Mesodermal cell (in vitro differentiated cells): ENCODE results near the gene KCTD6.

Experiments used
- H3K27ac ChIP-seq: 2 replicates; pipeline ENCODE4 v1.7.0; 2013; ENCODE audit warnings: mild to moderate bottlenecking, low read depth, low read length, moderate library complexity; ENCODE audit not compliant: severe bottlenecking
- H3K36me3 ChIP-seq: 2 replicates; pipeline ENCODE4 v1.7.1; 2013; ENCODE audit warnings: mild to moderate bottlenecking, low read length, moderate library complexity; ENCODE audit not compliant: control insufficient read depth, insufficient read depth
- H3K4me1 ChIP-seq: one replicate; pipeline ENCODE4 v1.7.1; 2013; ENCODE audit warnings: mild to moderate bottlenecking, low read length; ENCODE audit not compliant: insufficient read depth, control insufficient read depth, poor library complexity, severe bottlenecking
- H3K4me3 ChIP-seq: 2 replicates; pipeline ENCODE4 v1.7.0; 2013; ENCODE audit warnings: low read length, control low read depth, mild to moderate bottlenecking; ENCODE audit not compliant: insufficient read depth, poor library complexity, severe bottlenecking; ENCODE audit errors: extremely low read depth
- H3K9me3 ChIP-seq: 2 replicates; pipeline ENCODE4 v1.7.1; 2013; ENCODE audit warnings: mild to moderate bottlenecking, low read length, moderate library complexity; ENCODE audit not compliant: control insufficient read depth
- WGBS, 2 experiments: methylation state at CpG; one replicate each; pipeline ENCODE4 v1.1.5; 2013; ENCODE audit warnings: missing lambda C conversion rate in 2 of 2; ENCODE audit not compliant: insufficient coverage in 2 of 2; 5-methylcytosine and 5-hydroxymethylcytosine counted together

Gene KCTD6

GRCh38 chr3:58536501-58537411, 44.9 kb downstream of the KCTD6 start, which contains the start of gene ACOX2:
Gene ACOX2 (minus strand): TSS chr3:58537190. CDS start chr3:58535106, 2,084 bp downstream.
- Histone ChIP-seq H3K27ac (no peak within 1 kb of the TSS), H3K4me1 (no peaks in the 10 kb centered on the region), H3K4me3 (no peak within 1 kb of the TSS)

GRCh38 chr3:58537412-58538301, 45.8 kb downstream of the KCTD6 start:
- no peak overlapping the region for H3K27ac ChIP-seq
- no peaks in the 10 kb centered on the region for H3K36me3 ChIP-seq
- no peaks in the 10 kb centered on the region for H3K4me1 ChIP-seq
- 93 to 100% methylated on average over 2 to 4 of the region's 4 CpGs for WGBS, 2 experiments
- no peaks in the 10 kb centered on the region for H3K9me3 ChIP-seq
- H3K4me3 ChIP-seq: no peak overlapping the region

More at GRCh38 chr3:58536501-58537411, 44.9 kb downstream of the KCTD6 start, which contains the start of gene ACOX2:
- Histone ChIP-seq H3K36me3 (no peaks in the 10 kb centered on the region), H3K9me3 (no peaks in the 10 kb centered on the region)
- 86 to 88% methylated on average over 12 to 13 of the region's 13 CpGs for WGBS, 2 experiments

- 86 to 91% methylated on average over 9 to 10 of the region's 10 CpGs for WGBS, 2 experiments
Measured at GRCh38 chr3:58539626-58540025, 47.7 kb downstream of the KCTD6 start.

GRCh38 chr3:58540176-58540858, 48.4 kb downstream of the KCTD6 start:
- 89 to 93% methylated on average over 6 to 8 of the region's 8 CpGs for WGBS, 2 experiments

More at GRCh38 chr3:58539626-58540025, 47.7 kb downstream of the KCTD6 start:
- H3K4me3 ChIP-seq: no peak overlapping the region
- no peak overlapping the region for H3K27ac ChIP-seq
- H3K9me3 ChIP-seq: no peaks in the 10 kb centered on the region
- H3K4me1 ChIP-seq: no peaks in the 10 kb centered on the region
- H3K36me3 ChIP-seq: no peaks in the 10 kb centered on the region

GRCh38 chr3:58544541-58544940, 52.6 kb downstream of the KCTD6 start:
- 80 to 83% methylated on average over 1 to 3 of the region's 3 CpGs for WGBS, 2 experiments
- Histone ChIP-seq H3K4me1 (no peaks in the 10 kb centered on the region), H3K4me3 (no peak overlapping the region), H3K9me3 (peaks cover 4% of the 10 kb centered on the region), H3K27ac (no peak overlapping the region), H3K36me3 (no peaks in the 10 kb centered on the region)

More at GRCh38 chr3:58540176-58540858, 48.4 kb downstream of the KCTD6 start:
- Histone ChIP-seq H3K4me3 (no peak overlapping the region), H3K36me3 (no peaks in the 10 kb centered on the region), H3K9me3 (peaks cover 3% of the 10 kb centered on the region), H3K27ac (no peak overlapping the region), H3K4me1 (no peaks in the 10 kb centered on the region)

GRCh38 chr3:58551636-58552180, 59.8 kb downstream of the KCTD6 start:
- 83% methylated on average over 1 of the region's 4 CpGs; no CpG with 5 or more reads in 1 of the 2 experiments for WGBS, 2 experiments
- Histone ChIP-seq H3K4me1 (no peaks in the 10 kb centered on the region), H3K4me3 (no peak overlapping the region), H3K27ac (no peak overlapping the region), H3K36me3 (no peaks in the 10 kb centered on the region), H3K9me3 (no peaks in the 10 kb centered on the region)
